Natural killer cell (primary cell): ENCODE measurements around the gene RFT1. TPM values are rescaled to one million over a fixed set of nuclear protein-coding genes. Genes with fewer than 3 reads are reported as not detected.

ENCODE experiments used
- ATAC-seq, 3 donors: fragments of 150-1000 bp in 2 of 3; fragments of 200-7000 bp in 1 of 3; cut with Tn5 transposase; 1 replicate in 1 of 3; 2 replicates in 2 of 3; pipeline ENCODE4 v1.10.0; 2021; ENCODE audit warnings: mild to moderate bottlenecking in 2 of 3, moderate library complexity in 2 of 3
- DNase-seq, 2 donors: peaks; one replicate each; pipeline versions ENCODE4 v3.0.0 to v3.0.0-alpha.2; 2013 to 2021; ENCODE audit warnings: mixed read lengths in 1 of 2
- H3K27ac ChIP-seq: one replicate; pipeline ENCODE4 v1.5.1; 2013; ENCODE audit warnings: mild to moderate bottlenecking, low read length
- H3K27me3 ChIP-seq: one replicate; pipeline ENCODE4 v1.6.1; 2013; ENCODE audit warnings: low read length; ENCODE audit not compliant: control insufficient read depth, insufficient read depth
- H3K36me3 ChIP-seq: one replicate; pipeline ENCODE4 v1.6.1; 2013; ENCODE audit warnings: low read length; ENCODE audit not compliant: control insufficient read depth, insufficient read depth
- H3K4me1 ChIP-seq: one replicate; pipeline ENCODE4 v1.6.1; 2013; ENCODE audit warnings: low read length; ENCODE audit not compliant: control insufficient read depth, insufficient read depth
- H3K4me3 ChIP-seq: one replicate; pipeline ENCODE4 v1.5.1; 2013; ENCODE audit warnings: low read length
- H3K9me3 ChIP-seq: one replicate; pipeline ENCODE4 v1.6.1; 2013; ENCODE audit warnings: low read length; ENCODE audit not compliant: control insufficient read depth, insufficient read depth
- H3K27ac Mint-ChIP-seq, 2 donors: one replicate each; pipeline ENCODE4 v1.8.0; 2022; ENCODE audit warnings: mild to moderate bottlenecking in 2 of 2, mixed read lengths in 2 of 2, moderate library complexity in 1 of 2
- H3K27me3 Mint-ChIP-seq, 2 donors: one replicate each; pipeline ENCODE4 v1.8.0; 2022; ENCODE audit warnings: low read depth in 2 of 2, mixed read lengths in 2 of 2
- H3K36me3 Mint-ChIP-seq: one replicate; pipeline ENCODE4 v1.8.0; 2022; ENCODE audit warnings: mixed read lengths
- H3K4me1 Mint-ChIP-seq, 2 donors: one replicate each; pipeline ENCODE4 v1.8.0; 2022; ENCODE audit warnings: mixed read lengths in 2 of 2
- H3K4me3 Mint-ChIP-seq: one replicate; pipeline ENCODE4 v1.8.0; 2022; ENCODE audit warnings: mild to moderate bottlenecking, moderate library complexity, mixed read lengths
- H3K9me3 Mint-ChIP-seq, 2 donors: one replicate each; pipeline ENCODE4 v1.8.0; 2022; ENCODE audit warnings: mixed read lengths in 2 of 2
- CTCF ChIP-seq: fragments of 200-600 bp; IDR thresholded peaks from one replicate; pipeline ENCODE4 v1.8.0; 2022; ENCODE audit warnings: antibody characterized with exemption
- WGBS: methylation state at CpG from one replicate; pipeline ENCODE4 v1.1.7; 2013; ENCODE audit warnings: missing lambda C conversion rate; ENCODE audit not compliant: insufficient coverage; 5-methylcytosine and 5-hydroxymethylcytosine counted together
- intact Hi-C: fragments of 100-400 bp; cut with micrococcal nuclease; formaldehyde crosslinking; loops from one replicate; pipeline ENCODE4 v1.14.2; 2022
- total RNA-seq, 4 donors: library from RNA; stranded (reverse); fragments of 120-200 nt in 1 of 4; gene quantifications; one replicate each; pipeline versions ENCODE4 v1.2.3 to v1.2.4, GENCODE V29; 2013 to 2022

The RFT1 gene
- total RNA-seq, 3 donors from 2014 or later (not counting 1 experiment from before 2014, with no cell fraction given) = 13.3 to 17.2 (median 14.1) TPM

- H3K4me1 ChIP-seq = peaks cover 9% of the 10 kb centered on the region
Observed at GRCh38 chr3:53044371-53044710, 85.9 kb downstream of the RFT1 start.

GRCh38 chr3:53043738-53044137, 86.5 kb downstream of the RFT1 start:
- Histone ChIP-seq H3K36me3 (no peaks in the 10 kb centered on the region), H3K27me3 (no peaks in the 10 kb centered on the region), H3K4me3 (no peak overlapping the region), H3K27ac (no peak overlapping the region), H3K4me1 (peaks cover 9% of the 10 kb centered on the region), H3K9me3 (no peaks in the 10 kb centered on the region)
- peak overlapping the region; percentile 91 to 92 for H3K27ac Mint-ChIP-seq
- H3K4me3 Mint-ChIP-seq = peak overlapping the region; percentile 91
- no peak for TF ChIP-seq CTCF
- H3K9me3 Mint-ChIP-seq = no peaks in the 10 kb centered on the region
- H3K27me3 Mint-ChIP-seq = no peaks in the 10 kb centered on the region
- intact Hi-C loops = no loop called here
- WGBS = 93% methylated on average over 2 of the region's 2 CpGs
- H3K36me3 Mint-ChIP-seq = no peaks in the 10 kb centered on the region
- H3K4me1 Mint-ChIP-seq = peaks cover 28 to 39% of the 10 kb centered on the region in 2 donors
- no peak for ATAC-seq
- no peak for DNase-seq

More at GRCh38 chr3:53044371-53044710, 85.9 kb downstream of the RFT1 start:
- DNase-seq = no peak
- intact Hi-C loops = no loop called here
- WGBS = 39% methylated on average over 11 of the region's 11 CpGs
- Histone ChIP-seq H3K9me3 (no peaks in the 10 kb centered on the region), H3K36me3 (no peaks in the 10 kb centered on the region), H3K27ac (peak overlapping the region; percentile 82), H3K4me3 (peak overlapping the region; percentile 65), H3K27me3 (no peaks in the 10 kb centered on the region)
- H3K36me3 Mint-ChIP-seq = no peaks in the 10 kb centered on the region
- H3K4me3 Mint-ChIP-seq = peak overlapping the region; percentile 91
- ATAC-seq = no peak
- H3K9me3 Mint-ChIP-seq = no peaks in the 10 kb centered on the region
- no peak for TF ChIP-seq CTCF
- H3K4me1 Mint-ChIP-seq = peaks cover 28 to 34% of the 10 kb centered on the region in 2 donors
- H3K27ac Mint-ChIP-seq = peak overlapping the region; percentile 91 to 92
- H3K27me3 Mint-ChIP-seq = no peaks in the 10 kb centered on the region

GRCh38 chr3:53042651-53043050, 87.6 kb downstream of the RFT1 start:
- intact Hi-C loops = no loop called here
- no peak for ATAC-seq
- H3K27ac ChIP-seq = no peak overlapping the region
- H3K36me3 Mint-ChIP-seq = no peaks in the 10 kb centered on the region
- no peak overlapping the region for H3K27ac Mint-ChIP-seq
- H3K36me3 ChIP-seq = no peaks in the 10 kb centered on the region
- 94% methylated on average over 2 of the region's 3 CpGs for WGBS
- H3K9me3 Mint-ChIP-seq = no peaks in the 10 kb centered on the region
- H3K27me3 ChIP-seq = no peaks in the 10 kb centered on the region
- no peak for TF ChIP-seq CTCF
- H3K4me1 Mint-ChIP-seq = peaks cover 35 to 39% of the 10 kb centered on the region in 2 donors
- H3K4me3 ChIP-seq = no peak overlapping the region
- no peak for DNase-seq
- H3K27me3 Mint-ChIP-seq = no peaks in the 10 kb centered on the region
- no peak overlapping the region for H3K4me3 Mint-ChIP-seq
- H3K4me1 ChIP-seq = peaks cover 9% of the 10 kb centered on the region
- no peaks in the 10 kb centered on the region for H3K9me3 ChIP-seq

GRCh38 chr3:53040351-53040820, 89.8 kb downstream of the RFT1 start:
- no peaks in the 10 kb centered on the region for H3K36me3 Mint-ChIP-seq
- Histone ChIP-seq H3K36me3 (no peaks in the 10 kb centered on the region), H3K9me3 (no peaks in the 10 kb centered on the region), H3K4me3 (no peak overlapping the region), H3K27ac (no peak overlapping the region), H3K4me1 (peaks cover 11% of the 10 kb centered on the region), H3K27me3 (no peaks in the 10 kb centered on the region)
- no peak for ATAC-seq
- intact Hi-C loops = no loop called here
- H3K27ac Mint-ChIP-seq = no peak overlapping the region
- H3K9me3 Mint-ChIP-seq = no peaks in the 10 kb centered on the region
- H3K4me1 Mint-ChIP-seq = peaks cover 36 to 44% of the 10 kb centered on the region in 2 donors
- H3K27me3 Mint-ChIP-seq = no peaks in the 10 kb centered on the region
- no peak for TF ChIP-seq CTCF
- no peak overlapping the region for H3K4me3 Mint-ChIP-seq
- DNase-seq = no peak
